Large intestine (tissue), 3 donors: ENCODE results near the gene LYST. TPM values are rescaled to one million over a fixed set of nuclear protein-coding genes. Genes with fewer than 3 reads are reported as not detected.
"Not testable (repeated sequence)": the region's sequence is repeated elsewhere in the genome, so short reads cannot be mapped to it uniquely, and the experiment has no call there.

Experiments
- DNase-seq, 2 donors: peaks; one replicate each; pipeline versions ENCODE4 v3.0.0 to v3.0.0-alpha.2; 2013
- H3K27ac ChIP-seq: one replicate; pipeline ENCODE4 v1.5.1; 2013; ENCODE audit warnings: low read length
- H3K27me3 ChIP-seq: 2 replicates; pipeline ENCODE4 v1.6.1; 2013; ENCODE audit warnings: low read length; ENCODE audit not compliant: control insufficient read depth, insufficient read depth
- H3K36me3 ChIP-seq: 2 replicates; pipeline ENCODE4 v1.6.1; 2013; ENCODE audit warnings: low read length; ENCODE audit not compliant: control insufficient read depth, insufficient read depth
- H3K4me1 ChIP-seq: one replicate; pipeline ENCODE4 v1.6.1; 2013; ENCODE audit warnings: low read length; ENCODE audit not compliant: control insufficient read depth, insufficient read depth
- H3K4me3 ChIP-seq: one replicate; pipeline ENCODE4 v1.5.1; 2013; ENCODE audit warnings: low read length
- H3K9me3 ChIP-seq: one replicate; pipeline ENCODE4 v1.6.1; 2013; ENCODE audit warnings: mild to moderate bottlenecking, low read depth, low read length, moderate library complexity; ENCODE audit not compliant: control insufficient read depth
- WGBS: methylation state at CpG from one replicate; pipeline ENCODE4 v1.1.5; 2013; ENCODE audit warnings: low lambda C conversion rate; ENCODE audit not compliant: insufficient coverage; 5-methylcytosine and 5-hydroxymethylcytosine counted together
- polyA plus RNA-seq: library from polyadenylated mRNA; unstranded; fragments of 120-200 nt; gene quantifications from one replicate; pipeline ENCODE4 v1.2.1, GENCODE V29; 2013

LYST gene
- polyA plus RNA-seq, 1 donor: 6.3 TPM

DNA sequence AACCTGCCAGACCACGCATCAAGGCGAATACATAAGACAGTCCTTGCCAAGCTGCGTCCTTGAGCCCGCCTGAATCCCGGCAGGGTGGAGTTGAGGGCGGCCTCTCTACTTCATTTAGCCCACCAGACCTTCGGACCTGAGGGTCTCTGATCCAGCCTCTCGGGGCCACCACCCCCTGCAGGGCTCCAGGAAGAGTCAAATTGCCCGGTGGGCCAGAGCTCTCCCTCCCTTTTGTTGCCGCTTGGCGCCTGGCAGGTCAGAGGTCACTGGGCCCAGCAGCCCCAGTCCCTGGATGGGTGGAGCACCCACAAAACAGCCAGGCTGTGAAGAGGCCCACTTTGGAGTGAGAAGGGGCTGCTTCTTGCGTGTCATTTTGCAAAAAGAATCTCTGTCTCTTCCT, 226.1 kb downstream of the LYST start:
- Histone ChIP-seq H3K36me3 (no peaks in the 10 kb centered on the region), H3K27me3 (no peaks in the 10 kb centered on the region), H3K27ac (no peak overlapping the region), H3K9me3 (peaks cover 3% of the 10 kb centered on the region), H3K4me3 (no peak overlapping the region), H3K4me1 (peaks cover 15% of the 10 kb centered on the region)
- 90% methylated on average over 2 of the region's 12 CpGs for WGBS
- DNase-seq: no peak

DNA sequence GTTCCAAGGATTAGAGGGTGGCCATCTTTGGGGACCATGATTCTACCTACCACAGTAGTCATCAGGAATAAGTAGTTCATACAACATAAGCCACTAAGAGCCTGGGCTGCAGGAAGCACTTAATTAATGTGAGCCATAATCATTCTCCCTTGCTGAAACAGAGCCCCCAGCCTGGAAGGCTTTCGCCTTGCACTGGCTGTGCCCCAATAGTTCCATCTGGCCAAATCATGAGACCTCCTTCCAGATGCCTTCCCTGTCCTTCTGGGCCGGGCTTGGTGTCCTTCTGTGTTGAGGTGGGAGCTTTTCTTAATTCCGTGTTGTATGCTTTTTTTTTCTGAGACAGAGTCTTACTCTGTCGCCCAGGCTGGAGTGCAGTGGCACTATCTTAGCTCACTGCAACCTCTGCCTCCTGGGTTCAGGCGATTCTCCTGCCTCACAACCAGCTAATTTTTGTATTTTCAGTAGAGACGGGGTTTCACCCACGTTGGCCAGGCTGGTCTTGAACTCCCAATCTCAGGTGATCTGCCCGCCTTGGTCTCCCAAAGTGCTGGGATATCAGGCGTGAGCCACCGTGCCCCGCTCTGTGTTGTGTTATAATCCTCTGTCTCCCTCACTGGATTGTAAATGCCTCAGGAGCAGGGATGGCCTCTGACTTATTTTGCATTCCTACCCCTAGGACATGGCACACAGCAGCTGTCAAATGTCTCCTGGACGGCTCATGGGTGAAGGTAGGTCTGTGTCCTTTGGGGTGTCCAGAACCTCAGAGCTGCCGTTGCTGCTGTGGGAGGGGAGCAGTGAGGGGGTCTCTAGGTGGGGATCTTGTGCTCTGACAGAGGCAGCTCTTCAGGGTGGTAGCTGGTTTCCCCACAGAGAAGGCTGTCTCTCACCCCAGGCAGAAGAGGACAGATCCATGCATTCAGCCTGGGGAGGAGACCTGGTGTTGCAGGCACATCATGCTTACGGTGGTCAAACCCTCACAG, 227.2 kb downstream of the LYST start:
- H3K27me3 ChIP-seq: no peaks in the 10 kb centered on the region
- no peak overlapping the region for H3K4me3 ChIP-seq
- H3K9me3 ChIP-seq: peaks cover 3% of the 10 kb centered on the region
- H3K36me3 ChIP-seq: no peaks in the 10 kb centered on the region
- no peak for DNase-seq
- WGBS: 100% methylated on average over 1 of the region's 14 CpGs
- H3K4me1 ChIP-seq: peaks cover 16% of the 10 kb centered on the region
- no peak overlapping the region for H3K27ac ChIP-seq

DNA sequence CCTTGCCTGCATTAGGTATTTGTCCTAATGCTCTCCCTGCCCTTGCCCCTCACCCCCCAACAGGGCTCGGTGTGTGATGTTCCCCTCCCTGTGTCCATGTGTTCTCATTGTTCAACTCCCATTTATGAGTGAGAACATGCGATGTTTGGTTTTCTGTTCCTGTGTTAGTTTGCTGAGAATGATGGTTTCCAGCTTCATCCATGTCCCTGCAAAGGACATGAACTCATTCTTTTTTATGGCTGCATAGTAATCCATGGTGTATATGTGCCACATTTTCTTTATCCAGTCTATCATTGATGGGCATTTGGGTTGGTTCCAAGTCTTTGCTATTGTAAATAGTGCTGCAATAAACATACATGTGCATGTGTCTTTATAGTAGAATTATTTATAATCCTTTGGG, 228.1 kb downstream of the LYST start:
- H3K9me3 ChIP-seq, H3K4me3 ChIP-seq, H3K27me3 ChIP-seq, H3K27ac ChIP-seq, H3K36me3 ChIP-seq, DNase-seq: not testable (repeated sequence)
- WGBS: no CpG with 5 or more reads among the region's 2 CpGs
- H3K4me1 ChIP-seq: peaks cover 16% of the 10 kb centered on the region

DNA sequence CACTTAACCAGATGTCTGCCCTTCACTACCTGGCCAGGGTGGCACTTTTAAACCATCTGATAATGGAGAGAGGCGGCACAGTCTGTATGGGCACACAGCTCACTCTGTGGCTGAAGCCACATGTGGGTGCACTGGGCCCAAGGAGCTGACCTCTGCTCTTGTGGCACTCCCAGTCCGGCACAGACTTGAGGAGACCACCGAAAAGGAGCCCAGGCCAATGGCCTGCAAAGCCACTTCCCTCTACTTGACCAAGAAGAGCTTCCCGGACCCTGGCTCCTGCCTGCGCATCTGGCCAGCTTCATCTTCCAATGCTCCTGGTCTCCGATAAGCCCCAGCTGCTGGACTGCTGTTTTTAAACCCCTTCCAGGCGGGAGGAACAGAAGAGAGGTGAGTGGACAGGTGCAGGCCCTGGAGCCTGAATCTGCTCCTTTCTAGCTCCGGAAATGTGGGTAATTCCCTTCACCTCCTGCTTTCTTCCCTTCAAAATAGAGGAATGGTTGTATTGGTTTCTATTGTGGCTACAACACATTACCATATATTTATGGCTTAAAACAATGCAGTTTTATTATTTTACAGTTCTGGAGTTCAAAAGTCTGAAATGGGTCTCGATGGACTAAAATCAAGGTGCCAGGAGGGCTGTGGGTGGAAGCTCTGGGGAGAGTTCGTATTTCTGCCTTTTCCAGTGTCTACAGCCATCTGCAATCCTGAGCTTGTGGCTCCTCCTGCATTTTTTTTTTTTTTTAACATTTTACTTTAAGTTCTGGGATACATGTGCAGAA, 228.8 kb downstream of the LYST start:
- H3K36me3 ChIP-seq: no peaks in the 10 kb centered on the region
- H3K9me3 ChIP-seq: peaks cover 3% of the 10 kb centered on the region
- no peaks in the 10 kb centered on the region for H3K27me3 ChIP-seq
- 33% methylated on average over 1 of the region's 10 CpGs for WGBS
- H3K4me3 ChIP-seq: no peak overlapping the region
- DNase-seq: peak in 1 of 2 donors; percentile 60
- H3K27ac ChIP-seq: peak overlapping the region; percentile 20
- peaks cover 16% of the 10 kb centered on the region for H3K4me1 ChIP-seq

GRCh38 chr1:235635938-235636662, 230.6 kb downstream of the LYST start:
- H3K4me3 ChIP-seq: no peak overlapping the region
- H3K27ac ChIP-seq: no peak overlapping the region
- no peaks in the 10 kb centered on the region for H3K27me3 ChIP-seq
- peaks cover 16% of the 10 kb centered on the region for H3K4me1 ChIP-seq
- no peaks in the 10 kb centered on the region for H3K36me3 ChIP-seq
- H3K9me3 ChIP-seq: no peaks in the 10 kb centered on the region
- DNase-seq: peak in 1 of 2 donors; percentile 50
- 80% methylated on average over 1 of the region's 12 CpGs for WGBS

DNA sequence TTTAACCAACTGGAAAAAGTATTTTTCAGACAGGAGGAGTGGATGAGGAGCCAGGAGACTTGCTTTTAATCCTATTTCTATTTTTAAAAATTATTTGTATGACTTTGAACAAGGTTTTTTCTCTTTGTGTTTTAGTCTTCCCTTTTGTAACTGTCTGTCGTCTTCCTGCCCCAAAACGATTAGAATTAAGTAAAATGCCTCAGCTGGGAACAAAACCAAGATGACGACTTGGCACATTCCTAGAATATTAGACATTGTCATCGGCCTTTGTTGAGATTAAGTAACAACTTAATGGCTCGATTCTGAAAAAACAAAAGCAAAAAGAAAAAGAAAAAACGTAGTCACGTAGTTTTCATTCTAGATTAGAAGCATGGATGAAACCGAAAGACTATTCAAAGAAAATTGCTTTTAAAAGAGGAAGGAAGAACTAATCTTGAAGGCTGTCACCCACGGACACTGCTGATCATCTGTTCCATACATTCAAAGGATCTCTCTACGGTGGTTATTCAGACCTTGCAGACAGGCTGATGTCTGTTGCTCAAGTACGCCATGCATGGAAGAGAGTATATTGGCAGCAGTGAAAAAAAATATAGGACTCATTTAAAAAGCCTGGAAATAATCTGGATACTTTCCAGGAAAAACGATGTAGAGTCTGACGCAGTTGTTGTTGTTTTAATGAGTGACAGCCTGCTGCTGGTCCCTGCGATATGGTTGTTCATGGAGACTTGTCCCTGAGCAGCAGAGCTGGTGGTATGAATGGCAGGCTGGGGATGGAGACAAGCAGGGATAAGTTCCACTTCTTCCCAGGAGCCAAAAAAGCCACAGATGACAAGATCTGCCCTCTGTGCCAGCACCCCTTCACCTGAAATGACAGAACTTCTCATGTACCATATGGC, 234.0 kb downstream of the LYST start:
- WGBS: 83% methylated on average over 8 of the region's 14 CpGs
- H3K9me3 ChIP-seq: no peaks in the 10 kb centered on the region
- no peaks in the 10 kb centered on the region for H3K36me3 ChIP-seq
- H3K27me3 ChIP-seq: no peaks in the 10 kb centered on the region
- no peak overlapping the region for H3K4me3 ChIP-seq
- peaks cover 11% of the 10 kb centered on the region for H3K4me1 ChIP-seq
- H3K27ac ChIP-seq: no peak overlapping the region
- no peak for DNase-seq

DNA sequence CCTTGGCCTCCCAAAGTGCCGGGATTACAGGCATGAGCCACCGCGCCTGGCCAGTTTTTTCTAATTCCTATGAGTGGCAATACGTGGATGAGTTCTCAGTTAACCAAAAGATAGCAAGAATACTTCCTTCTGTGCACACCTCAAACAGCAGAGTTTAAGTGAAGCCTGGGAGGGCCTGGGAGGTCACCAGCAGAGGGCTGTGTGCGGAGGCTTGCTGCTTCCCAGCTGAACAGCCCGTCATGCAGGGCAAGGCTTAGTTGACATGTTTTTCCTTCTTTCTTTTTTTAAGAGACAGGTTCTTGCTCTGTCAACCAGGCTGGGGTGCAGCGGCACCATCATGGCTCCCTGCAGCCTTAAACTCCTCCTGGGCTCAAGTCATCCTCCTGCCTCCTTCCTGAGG, 234.9 kb downstream of the LYST start:
- H3K27ac ChIP-seq: no peak overlapping the region
- DNase-seq: no peak
- H3K4me3 ChIP-seq: no peak overlapping the region
- H3K27me3 ChIP-seq: no peaks in the 10 kb centered on the region
- no peaks in the 10 kb centered on the region for H3K36me3 ChIP-seq
- H3K4me1 ChIP-seq: peaks cover 9% of the 10 kb centered on the region
- no peaks in the 10 kb centered on the region for H3K9me3 ChIP-seq
- no CpG with 5 or more reads among the region's 7 CpGs for WGBS

DNA sequence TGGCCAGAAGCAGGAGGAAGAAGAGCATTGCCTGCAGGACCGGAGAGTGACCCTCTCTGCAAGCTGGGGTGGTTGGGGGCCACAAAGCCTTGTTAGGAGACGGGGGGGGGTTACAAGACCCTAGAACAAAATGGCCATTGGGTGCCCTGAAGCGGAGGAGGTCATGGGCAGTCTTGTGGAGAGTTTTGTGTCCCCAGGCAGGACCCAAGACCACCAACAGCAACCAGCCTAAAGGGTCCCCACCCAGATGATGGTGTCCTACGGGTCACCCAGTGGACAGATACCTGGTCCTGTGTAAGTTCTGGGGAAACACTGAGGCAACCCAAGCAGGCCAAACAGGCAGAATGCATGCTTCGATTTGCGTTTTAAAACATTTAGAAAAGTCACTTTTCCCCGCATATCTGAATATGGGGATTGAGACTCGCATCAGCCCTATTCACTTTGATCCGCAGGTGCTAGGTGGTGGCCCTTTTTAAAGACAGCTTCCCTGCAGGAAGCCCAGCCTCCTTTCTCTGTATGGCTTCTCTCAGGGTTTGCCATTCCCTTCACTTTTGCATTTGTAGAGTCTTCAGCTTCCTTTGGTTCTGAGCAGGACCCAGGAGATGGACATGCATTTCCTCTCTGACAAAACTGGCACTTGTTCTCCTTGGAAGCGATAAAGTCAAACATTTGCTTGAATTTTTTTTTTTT, 238.2 kb downstream of the LYST start:
- DNase-seq: no peak
- H3K27me3 ChIP-seq: no peaks in the 10 kb centered on the region
- no peak overlapping the region for H3K27ac ChIP-seq
- H3K9me3 ChIP-seq: no peaks in the 10 kb centered on the region
- H3K4me3 ChIP-seq: no peak overlapping the region
- H3K4me1 ChIP-seq: peaks cover 5% of the 10 kb centered on the region
- 100% methylated on average over 1 of the region's 10 CpGs for WGBS
- H3K36me3 ChIP-seq: no peaks in the 10 kb centered on the region

DNA sequence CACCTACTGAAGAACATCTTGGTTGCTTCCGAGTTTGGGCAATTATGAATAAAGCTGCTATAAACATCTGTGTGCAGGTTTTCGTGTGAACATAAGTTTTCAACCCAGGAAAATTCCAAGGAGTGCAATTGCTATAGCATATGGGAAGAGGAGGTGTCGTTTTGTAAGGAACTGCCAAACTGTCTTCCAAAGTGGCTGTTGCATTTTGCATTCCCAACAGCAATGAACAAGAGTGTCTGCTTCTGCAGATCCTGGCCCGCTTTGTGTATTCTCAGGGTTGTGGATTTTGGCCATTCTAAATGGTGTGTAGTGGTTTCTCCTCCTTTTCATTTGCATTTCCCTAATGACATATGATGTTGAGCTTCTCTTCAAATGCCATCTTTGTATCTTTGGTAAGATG, 240.9 kb downstream of the LYST start:
- Histone ChIP-seq H3K4me1 (peaks cover 9% of the 10 kb centered on the region), H3K27me3 (no peaks in the 10 kb centered on the region), H3K4me3 (no peak overlapping the region), H3K36me3 (no peaks in the 10 kb centered on the region), H3K9me3 (no peaks in the 10 kb centered on the region), H3K27ac (no peak overlapping the region)
- no CpG with 5 or more reads among the region's 4 CpGs for WGBS
- no peak for DNase-seq
